Measurements from ENCODE around the gene GLUD2.
"Not testable (repeated sequence)": the region's sequence is repeated elsewhere in the genome, so short reads cannot be mapped to it uniquely, and the experiment has no call there.

GLUD2 gene

GRCh38 chrX:121052122-121052521 lies 4.7 kb downstream of the GLUD2 start:
- H3K4me3 ChIP-seq (ENCODE audit: low read length), result no peak overlapping the region
- TF ChIP-seq ZNF274 (IDR thresholded peaks at IDR 0.05; ENCODE audit: low read depth, low read length), result no peak

GRCh38 chrX:121062289-121062688 lies 14.9 kb downstream of the GLUD2 start:
- no peak for TF ChIP-seq ZNF274 (IDR thresholded peaks at IDR 0.05; ENCODE audit: low read depth, low read length)
- no peak overlapping the region for H3K4me3 ChIP-seq (ENCODE audit: low read length)

- H3K4me3 ChIP-seq (ENCODE audit: low read length), result no peak overlapping the region
- no peak for TF ChIP-seq ZNF274 (IDR thresholded peaks at IDR 0.05; ENCODE audit: low read depth, low read length)
Measured at GRCh38 chrX:121064579-121064978, 17.2 kb downstream of the GLUD2 start.

GRCh38 chrX:121084247-121084646 lies 36.8 kb downstream of the GLUD2 start:
- H3K4me3 ChIP-seq (ENCODE audit: low read length), result not testable (repeated sequence)

- no peak overlapping the region for H3K4me3 ChIP-seq (ENCODE audit: low read length)
- no peak for TF ChIP-seq ZNF274 (IDR thresholded peaks at IDR 0.05; ENCODE audit: low read depth, low read length)
Measured at GRCh38 chrX:121084903-121085611, 37.6 kb downstream of the GLUD2 start.

- TF ChIP-seq ZNF274 (IDR thresholded peaks at IDR 0.05; ENCODE audit: low read depth, low read length), result no peak
Measured at GRCh38 chrX:121085612-121086010, 38.2 kb downstream of the GLUD2 start.

GRCh38 chrX:121093011-121093410 lies 45.6 kb downstream of the GLUD2 start:
- no peak overlapping the region for H3K4me3 ChIP-seq (ENCODE audit: low read length)

More at GRCh38 chrX:121085612-121086010, 38.2 kb downstream of the GLUD2 start:
- no peak overlapping the region for H3K4me3 ChIP-seq (ENCODE audit: low read length)

More at GRCh38 chrX:121093011-121093410, 45.6 kb downstream of the GLUD2 start:
- no peak for TF ChIP-seq ZNF274 (IDR thresholded peaks at IDR 0.05; ENCODE audit: low read depth, low read length)
